HG02642 (cell line): ENCODE results near the gene ELMO2.

Source experiments
- ATAC-seq: cut with Tn5 transposase; IDR thresholded peaks from one replicate; pipeline ENCODE4 v1.9.1; 2021; ENCODE audit warnings: mild to moderate bottlenecking; ENCODE audit not compliant: unreplicated experiment, poor library complexity

The ELMO2 gene

DNA sequence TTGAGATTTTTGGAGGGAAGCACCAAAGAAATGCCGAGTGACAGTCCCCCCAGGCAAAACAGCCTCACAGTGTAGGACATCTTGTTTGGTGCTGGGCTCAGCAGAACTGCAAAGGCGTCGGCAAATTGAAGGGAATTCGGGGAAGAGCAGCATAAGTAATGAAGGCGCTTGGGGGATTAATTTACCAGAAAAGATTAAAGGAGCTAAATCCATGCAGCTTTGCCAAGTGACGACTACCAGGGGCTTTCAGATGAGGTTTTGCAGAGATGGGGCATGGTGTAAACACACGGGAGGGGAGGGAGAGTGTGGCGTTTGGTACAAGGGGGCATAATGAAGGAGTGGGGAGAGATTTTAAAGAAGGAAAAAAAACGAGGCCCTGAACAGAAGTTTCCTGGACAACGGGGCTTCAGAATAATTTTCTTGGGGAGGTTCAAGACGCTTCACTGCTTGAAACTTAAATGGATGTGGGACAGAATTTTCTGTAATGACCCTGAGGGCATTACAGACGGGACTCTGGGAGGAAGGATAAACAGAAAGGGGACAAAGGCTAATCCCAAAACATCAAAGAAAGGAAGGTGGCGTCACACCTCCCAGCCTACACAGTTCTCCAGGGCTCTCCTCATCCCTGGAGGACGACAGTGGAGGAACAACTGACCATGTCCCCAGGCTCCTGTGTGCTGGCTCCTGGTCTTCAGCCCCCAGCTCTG, 52.8 kb downstream of the ELMO2 start:
- no peak for ATAC-seq

DNA sequence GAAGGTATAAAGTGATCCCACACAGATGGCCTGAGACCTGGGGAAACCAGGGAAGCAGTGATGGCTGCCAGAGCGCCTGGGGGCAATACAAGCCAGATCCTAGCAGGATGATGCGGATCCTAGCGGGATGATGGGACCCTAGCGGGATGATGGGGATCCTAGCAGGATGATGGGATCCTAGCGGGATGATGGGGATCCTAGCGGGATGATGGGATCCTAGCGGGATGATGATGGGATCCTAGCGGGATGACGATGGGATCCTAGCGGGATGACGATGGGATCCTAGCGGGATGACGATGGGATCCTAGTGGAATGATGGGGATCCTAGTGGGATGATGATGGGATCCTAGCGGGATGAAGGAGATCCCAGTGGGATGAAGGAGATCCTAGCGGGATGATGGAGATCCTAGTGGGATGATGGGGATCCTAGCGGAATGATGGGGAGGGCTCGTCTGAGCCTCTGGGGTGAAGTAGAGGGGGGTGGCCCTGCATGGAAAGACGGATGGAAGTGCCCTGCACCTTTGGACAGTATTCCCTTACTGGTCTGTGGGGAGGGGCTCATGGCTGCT, 54.0 kb downstream of the ELMO2 start:
- no peak for ATAC-seq

DNA sequence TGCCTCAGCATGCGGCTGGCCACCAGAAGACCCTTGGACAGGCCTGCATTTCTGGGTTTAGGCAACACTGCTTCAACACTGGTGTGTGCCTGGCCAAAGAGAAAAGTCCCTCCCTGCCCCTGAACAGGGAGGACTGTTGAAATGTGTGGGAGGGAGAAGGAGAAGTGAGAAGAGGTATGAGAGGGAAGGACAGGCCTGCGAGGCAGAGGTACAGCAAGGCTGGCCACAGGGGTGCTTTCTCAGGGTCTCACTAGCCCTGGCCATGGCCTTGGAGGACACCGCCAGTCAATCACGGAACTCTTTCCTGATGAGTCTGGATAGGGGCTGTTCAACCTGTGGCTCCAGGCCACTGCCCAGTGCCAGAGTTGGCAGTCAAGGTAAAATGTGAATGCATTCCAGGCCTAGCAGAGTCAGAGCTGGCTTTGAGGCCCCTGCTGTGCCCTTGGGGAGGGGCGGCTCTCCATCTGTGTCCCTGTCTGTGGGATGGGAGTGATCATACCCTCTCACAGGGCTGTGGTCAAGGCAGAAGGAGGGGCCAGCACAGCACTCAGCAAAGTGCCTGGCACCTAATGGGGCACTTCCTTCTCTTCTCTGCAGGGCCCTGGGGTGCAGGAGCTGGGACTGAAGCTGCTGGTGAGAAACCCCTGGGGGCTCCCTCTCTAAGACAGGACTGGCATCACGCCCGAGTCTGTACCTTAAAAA, 54.9 kb downstream of the ELMO2 start:
- ATAC-seq: no peak

DNA sequence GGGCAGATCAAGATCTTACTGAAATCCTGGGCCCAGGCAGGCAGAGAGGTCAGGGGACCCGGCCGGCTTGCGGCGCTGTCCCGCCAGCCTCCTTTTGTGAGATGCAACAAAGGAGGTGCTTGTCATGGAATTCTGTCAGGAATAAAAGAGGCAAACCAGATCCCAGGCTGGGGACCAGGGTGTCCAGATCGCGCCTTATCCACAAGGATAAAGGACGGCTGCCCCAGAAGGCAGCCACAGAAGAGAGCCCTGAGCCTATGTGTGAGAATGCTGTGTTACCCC, 55.5 kb downstream of the ELMO2 start:
- ATAC-seq: no peak

DNA sequence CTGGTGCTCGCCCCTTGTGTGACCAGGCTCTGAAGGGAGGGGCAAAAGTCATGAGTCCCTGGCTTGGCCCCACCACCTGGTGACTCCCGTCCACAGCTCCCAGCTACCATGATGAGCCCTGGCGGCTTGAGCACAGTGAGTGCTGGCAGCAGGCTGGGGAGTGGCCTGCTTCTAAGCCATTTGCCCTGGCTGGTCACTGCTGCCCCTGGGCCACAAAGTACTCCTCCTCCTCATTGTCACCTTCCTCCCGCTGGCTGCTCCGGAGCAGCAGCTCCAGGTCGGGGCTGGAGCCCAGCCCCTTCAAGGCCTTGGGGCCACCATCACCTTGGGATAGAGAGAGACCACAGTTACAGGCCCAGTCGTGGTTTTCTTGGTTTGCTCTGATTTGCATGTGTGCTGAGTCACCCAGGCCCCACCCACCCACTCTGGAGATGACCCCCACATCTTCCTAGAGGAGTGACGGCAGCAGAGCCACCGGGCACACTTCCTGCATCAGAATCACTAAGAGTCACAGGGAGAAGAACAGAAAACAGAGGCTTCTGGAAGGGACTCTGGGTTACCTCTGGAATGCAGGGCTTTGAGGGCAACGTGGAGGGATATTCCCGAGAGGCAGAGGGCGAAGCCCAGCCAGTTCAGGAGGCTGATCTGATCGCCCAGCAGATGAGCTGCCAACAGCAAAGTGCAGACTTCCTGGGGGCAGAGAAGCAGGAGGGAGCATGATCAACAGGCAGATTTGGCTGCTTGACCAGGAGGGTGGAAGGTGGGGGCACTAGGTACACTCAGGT, 56.0 kb downstream of the ELMO2 start:
- ATAC-seq: peak; percentile 55

DNA sequence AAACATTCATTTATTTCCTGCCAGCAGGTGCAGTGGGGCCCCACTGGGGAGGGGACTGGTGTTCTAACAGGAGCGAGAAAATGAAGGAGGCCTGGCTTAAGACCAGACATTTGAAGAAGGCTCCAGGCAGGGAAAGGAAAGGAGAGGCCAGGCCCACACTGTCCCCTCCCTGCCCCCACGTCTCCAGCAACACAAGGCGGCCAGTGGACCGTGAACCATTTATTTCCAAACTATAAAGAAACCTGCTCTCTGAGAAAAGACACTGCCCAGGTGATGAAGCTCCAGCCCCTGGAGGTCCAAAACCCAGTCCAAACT, 56.7 kb downstream of the ELMO2 start:
- ATAC-seq: no peak

DNA sequence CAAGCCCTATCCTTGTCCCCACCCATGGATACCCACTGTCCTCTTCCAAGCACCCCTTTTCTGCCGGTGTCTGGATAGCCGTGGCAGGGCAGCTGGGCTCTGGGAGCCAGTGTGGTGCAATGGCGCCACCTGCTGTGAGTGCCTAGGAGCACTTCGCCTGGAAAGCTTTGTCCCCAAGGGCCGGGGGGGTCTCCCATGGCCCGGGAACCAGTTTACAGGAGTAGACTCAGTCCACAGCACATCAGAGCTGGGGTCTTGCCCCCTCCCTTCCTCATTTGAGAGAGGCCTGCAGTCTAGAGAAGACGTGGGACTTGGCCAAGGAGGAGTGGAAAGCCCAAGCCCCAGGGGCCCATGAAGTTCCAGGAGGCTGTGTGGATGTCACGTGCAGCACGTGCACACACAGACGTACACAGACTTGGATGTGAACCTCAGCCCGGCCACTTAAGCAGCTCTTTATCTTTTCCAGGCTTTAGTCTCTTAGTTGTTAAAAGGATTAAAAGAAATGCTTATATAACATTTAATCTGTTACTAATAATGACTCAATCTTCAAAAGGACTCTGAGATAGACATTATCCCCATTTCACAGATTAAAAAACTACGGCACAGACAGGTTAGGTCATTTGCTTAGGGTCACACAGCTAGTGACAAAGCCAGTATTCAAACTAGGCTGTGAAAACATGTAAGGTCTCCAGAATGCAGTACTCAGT, 57.2 kb downstream of the ELMO2 start:
- ATAC-seq: no peak

DNA sequence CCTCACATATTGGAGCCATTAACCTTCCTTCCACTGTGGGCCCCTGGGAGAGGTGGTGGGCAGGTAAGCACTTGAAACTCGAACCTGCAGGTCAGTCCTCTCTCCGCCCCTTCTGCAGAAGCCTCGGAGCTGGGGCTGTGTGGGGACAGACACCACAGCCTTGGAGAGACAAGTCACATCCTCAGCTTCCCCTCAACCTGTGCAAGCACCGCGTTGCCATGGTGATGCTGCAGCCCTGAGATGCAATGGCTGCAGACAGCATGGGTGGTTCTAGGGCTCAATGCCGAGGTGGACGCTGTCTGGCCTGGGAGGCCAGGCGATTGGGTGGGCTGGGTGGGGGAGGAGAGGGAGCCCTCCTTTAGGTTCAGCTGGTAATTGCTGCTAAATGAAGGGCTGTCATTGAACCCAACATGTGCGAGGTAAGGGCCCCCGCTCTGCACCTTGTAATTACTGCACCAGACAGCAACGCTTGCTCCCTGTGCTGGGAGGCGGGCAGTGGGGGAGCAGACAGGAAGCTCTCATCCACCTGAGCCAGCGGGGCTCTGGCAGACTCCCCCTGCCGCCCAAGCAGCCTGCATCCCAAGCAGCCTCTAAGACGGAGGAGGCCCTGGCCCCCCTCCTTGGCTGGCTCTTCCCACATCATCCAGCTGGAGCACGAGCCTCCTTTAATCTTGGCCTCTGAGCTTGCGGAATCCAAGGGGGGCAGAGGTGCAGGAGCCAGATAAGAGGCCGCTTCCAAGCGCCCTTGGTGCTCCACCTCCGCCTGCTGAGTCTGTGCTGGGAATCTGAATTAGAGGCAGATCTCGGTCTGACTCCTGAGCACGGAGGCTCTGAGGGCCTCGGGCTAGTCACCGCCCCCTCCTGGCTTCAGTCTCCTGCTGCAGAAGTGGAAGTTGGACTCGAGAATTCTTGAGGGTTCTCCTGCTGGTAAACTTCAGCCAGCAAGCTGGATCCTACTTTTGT, 58.3 kb downstream of the ELMO2 start:
- no peak for ATAC-seq

DNA sequence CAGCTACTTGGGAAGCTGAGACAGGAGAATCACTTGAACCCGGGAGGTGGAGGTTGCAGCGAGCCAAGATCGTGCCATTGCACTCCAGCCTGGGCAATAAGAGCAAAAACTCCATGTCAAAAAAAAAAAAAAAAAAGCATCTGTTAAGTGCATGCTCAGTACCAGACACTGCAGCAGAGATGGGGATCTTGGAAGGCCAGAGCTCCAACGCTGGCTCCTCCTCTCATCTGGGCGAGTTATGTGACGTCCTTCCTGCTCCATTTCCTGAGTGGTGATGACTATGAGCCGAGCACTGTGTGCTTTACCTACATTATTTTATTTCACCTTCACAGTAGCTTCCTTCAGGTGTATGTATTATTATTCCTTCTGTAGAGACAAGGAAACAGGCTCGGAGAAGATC, 59.6 kb downstream of the ELMO2 start:
- ATAC-seq: no peak

DNA sequence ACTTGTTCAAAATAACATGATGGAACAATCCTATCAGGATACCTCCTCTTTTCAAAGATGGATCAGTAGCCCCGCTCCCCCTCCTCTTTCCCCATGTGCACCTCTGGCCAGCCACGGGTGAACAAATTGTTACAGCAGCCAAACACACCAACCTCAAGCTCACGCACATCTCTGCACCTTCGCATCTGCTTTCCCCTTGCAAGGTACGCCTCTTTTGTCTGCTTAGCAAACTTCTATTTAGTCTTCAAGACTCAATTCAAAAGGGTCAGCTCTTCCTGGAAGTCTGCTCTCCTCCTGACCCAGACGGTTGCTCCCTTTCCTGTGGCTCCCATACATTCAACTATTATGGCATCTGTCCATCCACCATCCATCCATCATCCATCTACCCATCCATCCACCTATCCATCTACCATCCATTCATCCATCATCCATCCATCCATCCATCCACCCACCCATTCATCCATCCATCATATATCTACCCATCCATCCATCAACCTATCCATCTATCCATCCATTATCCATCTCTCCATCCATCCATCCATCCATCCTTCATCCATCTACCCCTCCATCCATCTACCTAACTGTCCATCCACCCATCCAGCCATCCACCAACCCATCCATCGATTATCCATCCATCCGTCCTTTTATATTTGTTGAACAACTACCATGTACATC, 61.8 kb downstream of the ELMO2 start:
- no peak for ATAC-seq

DNA sequence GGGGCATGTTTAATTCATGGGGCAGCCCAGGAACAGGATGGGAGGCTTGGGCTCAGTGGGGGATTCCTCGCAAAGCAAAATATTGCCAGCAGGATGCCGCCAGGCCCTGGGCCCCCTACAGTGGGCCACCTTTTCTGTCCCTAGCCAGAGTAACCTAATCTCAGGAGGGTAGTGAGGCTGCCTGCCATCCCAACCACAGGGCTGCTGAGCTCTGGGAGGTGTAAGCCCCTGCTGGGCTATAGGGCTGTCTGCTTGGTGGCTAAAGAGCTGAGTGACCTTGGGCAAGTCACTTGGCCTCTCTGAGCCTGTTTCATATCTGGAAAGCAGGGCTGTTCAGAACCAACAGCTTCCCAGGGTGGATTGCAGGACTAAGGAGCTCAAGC, 62.4 kb downstream of the ELMO2 start:
- no peak for ATAC-seq

DNA sequence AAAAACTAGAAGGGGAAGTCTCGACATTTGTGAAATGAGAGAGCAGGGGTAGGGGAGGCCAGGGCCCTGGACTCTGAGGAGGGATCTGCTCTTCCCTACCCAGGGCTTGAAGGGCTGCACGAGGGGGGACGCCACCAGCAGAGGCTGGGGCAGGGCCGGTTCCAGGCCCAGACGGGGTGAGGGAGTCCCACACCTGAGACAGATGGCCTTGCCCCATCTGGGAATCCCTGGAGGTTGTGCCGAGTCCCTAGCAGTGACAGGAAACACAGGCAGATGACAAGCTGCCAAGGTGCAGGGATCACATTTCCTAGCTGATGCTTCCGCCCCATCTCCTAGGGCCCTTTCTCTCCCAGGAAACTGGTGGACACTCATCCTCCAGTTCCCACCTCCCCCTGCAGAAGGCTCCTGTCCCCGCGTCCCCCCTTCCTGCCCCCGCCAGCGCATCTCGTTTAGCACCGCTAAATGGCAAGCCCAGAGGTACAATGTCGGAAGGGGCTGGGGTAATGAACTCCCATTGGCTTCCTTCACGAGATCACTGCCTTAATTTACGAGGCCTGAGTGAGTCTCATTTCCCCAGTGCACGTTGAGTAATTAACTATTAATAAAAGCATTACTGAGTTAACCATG, 63.0 kb downstream of the ELMO2 start:
- no peak for ATAC-seq

DNA sequence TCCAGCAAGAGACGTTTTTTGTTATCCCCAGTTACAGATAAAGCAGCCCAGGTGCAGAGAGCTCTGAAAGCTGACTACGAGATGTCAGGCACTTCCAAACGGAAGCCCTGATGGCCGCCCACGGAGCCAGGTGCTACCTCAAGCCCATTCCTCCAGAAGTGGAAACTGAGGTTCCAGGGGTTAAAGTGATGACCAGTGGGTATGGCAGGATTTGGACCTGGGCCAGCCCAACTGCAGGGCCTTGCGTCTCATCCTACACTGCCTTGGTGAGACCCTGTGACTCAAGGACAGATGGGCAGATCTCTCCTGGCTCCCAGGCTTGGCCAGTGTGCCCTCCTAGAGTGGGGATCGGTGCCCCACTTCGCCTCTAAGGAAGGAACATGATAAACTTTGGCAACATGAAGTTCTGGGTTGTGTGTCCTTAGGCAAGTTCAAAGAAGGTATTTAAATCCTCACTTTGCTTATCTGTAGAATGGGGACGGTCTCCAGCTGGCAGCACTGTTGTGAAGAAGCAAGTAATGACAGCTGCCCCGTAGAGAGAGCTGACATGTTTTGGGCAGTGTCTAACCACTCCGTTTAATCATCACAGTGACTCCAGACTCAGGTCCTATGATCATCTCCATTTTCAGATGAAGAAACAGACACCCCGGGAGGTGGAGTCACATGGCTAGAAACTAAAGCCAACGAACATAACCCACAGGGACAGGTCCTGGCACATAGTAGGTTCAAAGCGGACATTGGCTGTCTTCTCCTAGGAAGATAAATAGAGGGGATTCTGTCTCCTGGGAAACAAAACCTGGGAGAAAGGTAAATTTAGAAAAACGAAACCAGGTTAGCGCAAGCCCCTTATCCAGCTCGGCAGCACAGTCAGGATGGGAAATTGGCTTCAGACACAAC, 63.7 kb downstream of the ELMO2 start:
- ATAC-seq: no peak

DNA sequence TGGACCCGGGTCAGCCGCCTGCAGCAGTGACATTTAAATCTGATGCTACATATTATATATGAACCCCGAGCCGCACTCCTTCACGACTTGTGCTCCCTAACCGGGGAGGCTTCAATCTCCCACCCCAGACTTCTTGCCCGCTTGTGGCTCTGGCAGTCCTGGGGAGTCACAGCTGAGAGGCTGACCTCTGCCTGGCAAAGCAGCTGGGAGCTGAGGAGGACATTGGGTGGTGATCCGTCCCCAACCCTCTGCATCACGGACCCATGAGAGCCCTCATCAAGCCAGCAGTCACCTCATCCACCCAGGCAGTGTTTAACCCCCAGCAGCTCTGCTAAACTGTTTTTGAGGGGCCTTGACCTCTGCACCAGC, 64.4 kb downstream of the ELMO2 start:
- no peak for ATAC-seq

DNA sequence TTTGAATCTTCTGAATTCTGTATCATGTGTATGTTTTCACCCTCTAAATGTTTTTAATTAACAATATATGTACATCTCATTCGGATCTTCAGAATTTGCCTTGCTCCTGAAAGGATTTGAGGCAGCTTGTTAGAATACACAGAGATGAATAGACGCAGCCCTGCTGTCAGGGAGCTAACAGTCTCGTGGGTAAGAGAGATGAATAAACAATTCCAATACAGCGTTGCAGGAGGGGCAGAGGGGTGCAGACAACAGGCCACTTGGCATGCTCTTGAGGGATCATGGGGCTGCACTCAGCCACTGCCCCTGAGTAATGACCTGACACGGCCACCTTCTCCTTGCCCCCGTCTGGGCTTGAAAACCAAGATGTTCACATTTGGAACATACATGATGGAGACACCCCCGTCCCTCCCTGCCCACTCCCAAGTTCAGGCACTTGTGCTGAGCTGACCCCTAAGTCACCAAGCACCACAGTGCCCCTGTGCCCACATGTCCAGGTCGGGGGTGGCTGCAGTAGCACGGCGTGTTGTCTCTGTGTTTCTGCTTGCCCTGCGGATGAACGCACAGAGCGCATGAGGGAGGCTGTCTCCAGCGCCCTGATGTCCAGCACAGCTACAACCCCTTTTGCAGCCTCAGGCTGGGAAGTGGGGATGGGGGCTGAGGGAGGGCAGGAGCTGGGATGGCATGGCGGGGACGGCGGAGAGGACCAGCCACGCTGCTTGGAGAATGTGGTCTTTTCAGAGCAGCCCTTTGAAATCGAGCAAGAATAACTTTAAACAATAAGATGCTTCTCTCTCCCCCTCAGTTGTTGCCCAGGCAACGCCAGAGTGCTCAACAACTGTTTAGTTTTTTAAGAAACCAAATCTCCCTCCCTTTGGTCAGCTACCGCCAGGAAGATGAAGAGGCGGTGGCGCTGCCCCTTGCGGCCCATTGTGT, 65.1 kb downstream of the ELMO2 start:
- no peak for ATAC-seq

DNA sequence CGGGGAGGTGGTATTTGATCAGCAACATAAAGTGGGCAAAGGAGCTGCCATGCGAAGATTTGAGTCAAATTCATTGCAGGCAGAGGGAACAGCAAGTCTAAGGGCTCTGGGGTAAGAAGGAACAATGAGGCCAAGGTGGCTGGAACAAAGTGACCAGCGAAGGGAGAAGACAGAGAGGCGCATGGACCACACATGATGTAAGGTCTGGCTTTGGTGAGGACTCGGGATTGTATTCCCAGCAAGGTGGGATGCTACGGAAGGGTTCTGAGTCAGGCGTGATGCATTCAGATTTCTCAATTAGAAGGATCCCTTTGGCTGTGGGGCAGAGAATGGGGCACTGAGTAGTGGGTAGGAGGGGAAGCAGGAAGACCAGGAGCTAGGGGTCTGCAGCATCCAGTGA, 67.4 kb downstream of the ELMO2 start:
- no peak for ATAC-seq

DNA sequence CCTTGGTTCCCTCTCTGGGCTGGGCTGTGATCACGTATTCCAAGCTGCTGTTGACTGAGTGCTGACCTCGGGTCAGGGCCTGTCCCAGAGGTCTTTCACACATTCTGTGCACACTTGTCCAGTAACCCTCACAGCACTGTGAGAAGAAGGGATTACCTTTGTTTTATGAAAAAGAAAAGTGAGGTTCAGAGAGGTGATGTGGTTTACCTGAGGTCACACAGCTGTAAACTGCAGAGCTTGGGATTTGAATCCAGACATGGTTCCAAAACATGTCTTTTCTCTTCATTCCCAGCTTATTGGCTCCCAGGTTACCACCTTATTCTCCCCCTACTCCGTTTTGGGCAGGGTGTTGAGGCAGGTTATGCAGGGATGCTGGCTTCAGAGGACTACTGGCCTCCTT, 69.7 kb downstream of the ELMO2 start:
- no peak for ATAC-seq
